Urinary bladder (tissue), 4 donors: Measurements from ENCODE around the gene RINT1. TPM values are rescaled to one million over a fixed set of nuclear protein-coding genes. Genes with fewer than 3 reads are reported as not detected.
A peak's percentile ranks its signal among the peaks of the same experiment; 100 is the strongest.

Source experiments
- DNase-seq: peaks from one replicate; pipeline ENCODE4 v3.0.0-alpha.2; 2015; ENCODE audit errors: extremely low spot score
- H3K27ac ChIP-seq: one replicate; pipeline ENCODE4 v1.5.1; 2013; ENCODE audit warnings: low read depth, mild to moderate bottlenecking, moderate library complexity
- H3K36me3 ChIP-seq: one replicate; pipeline ENCODE4 v1.6.1; 2013; ENCODE audit warnings: mild to moderate bottlenecking, moderate library complexity; ENCODE audit not compliant: insufficient read depth
- H3K4me1 ChIP-seq: one replicate; pipeline ENCODE4 v1.6.1; 2013; ENCODE audit warnings: mild to moderate bottlenecking, moderate library complexity; ENCODE audit not compliant: insufficient read depth
- H3K4me3 ChIP-seq: one replicate; pipeline ENCODE4 v1.5.1; 2013; ENCODE audit warnings: low read depth, low read length
- WGBS: extraction: QIAGEN DNeasy Blood & Tissue Kit; methylation state at CpG from one replicate; pipeline ENCODE4 v1.1.7; 2013; 5-methylcytosine and 5-hydroxymethylcytosine counted together
- polyA plus RNA-seq: library from polyadenylated mRNA; stranded (reverse); fragments of 200-250 nt; gene quantifications from one replicate; pipeline ENCODE4 v1.2.3, GENCODE V29; 2013
- total RNA-seq: library from RNA; depleted of rRNA; stranded (reverse); fragments of >200 nt; gene quantifications from one replicate; pipeline ENCODE4 v1.2.3, GENCODE V29; 2014
- donor health status: healthy with polysubstance abuse.
- donor health status: healthy.

The RINT1 gene
- total and polyA plus RNA-seq, 2 donors: 7.6 to 25.9 TPM

DNA sequence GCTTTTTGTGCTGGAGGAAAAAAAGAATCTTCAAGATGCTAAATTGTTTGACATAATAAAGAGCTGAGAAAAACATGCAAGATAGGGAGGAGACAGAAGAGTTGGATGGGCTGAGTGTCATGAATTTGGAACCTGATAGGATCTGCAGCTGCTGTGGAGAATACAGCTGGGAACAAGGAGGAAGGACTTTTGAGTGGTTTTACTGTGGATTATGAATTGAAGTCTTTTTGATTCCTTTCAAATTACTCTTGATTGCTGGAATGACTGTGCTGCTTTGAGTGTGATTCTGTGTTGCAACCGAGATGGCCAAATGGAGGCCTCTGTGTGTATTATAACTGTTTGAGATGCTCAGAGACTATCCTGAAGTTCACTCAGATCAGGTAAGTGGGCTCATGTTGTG, 45.2 kb downstream of the RINT1 start:
- Histone ChIP-seq H3K4me3 (no peak overlapping the region), H3K4me1 (no peaks in the 10 kb centered on the region), H3K36me3 (no peaks in the 10 kb centered on the region), H3K27ac (no peak overlapping the region)
- no peak for DNase-seq
- WGBS: 61% methylated on average over 1 of the region's 1 CpG

DNA sequence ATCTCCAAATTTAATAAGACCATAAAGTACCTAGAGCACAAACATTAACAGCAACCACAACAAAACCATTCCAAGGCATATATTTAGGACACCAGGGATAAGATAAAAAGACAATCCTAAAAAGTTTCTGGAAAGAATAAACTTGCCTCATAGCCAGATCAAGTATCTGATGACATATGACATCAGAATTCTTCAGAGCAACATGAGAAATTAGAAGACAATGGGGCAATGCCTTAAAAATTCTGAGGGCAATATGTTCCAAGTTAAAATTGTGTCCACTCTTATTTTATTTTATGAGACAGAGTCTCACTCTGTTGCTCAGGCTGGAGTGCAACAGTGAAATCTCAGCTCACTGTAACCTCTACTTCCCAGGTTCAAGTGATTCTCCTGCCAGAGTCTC, 46.5 kb downstream of the RINT1 start:
- no peak for DNase-seq
- no peak overlapping the region for H3K27ac ChIP-seq
- no peak overlapping the region for H3K4me3 ChIP-seq
- no peaks in the 10 kb centered on the region for H3K4me1 ChIP-seq
- H3K36me3 ChIP-seq: no peaks in the 10 kb centered on the region

- DNase-seq: no peak
- no peak overlapping the region for H3K27ac ChIP-seq
- WGBS: 87% methylated on average over 22 of the region's 22 CpGs
- no peaks in the 10 kb centered on the region for H3K36me3 ChIP-seq
- H3K4me3 ChIP-seq: no peak overlapping the region
- H3K4me1 ChIP-seq: no peaks in the 10 kb centered on the region
Observed at GRCh38 chr7:105580022-105580740, 48.2 kb downstream of the RINT1 start.

DNA sequence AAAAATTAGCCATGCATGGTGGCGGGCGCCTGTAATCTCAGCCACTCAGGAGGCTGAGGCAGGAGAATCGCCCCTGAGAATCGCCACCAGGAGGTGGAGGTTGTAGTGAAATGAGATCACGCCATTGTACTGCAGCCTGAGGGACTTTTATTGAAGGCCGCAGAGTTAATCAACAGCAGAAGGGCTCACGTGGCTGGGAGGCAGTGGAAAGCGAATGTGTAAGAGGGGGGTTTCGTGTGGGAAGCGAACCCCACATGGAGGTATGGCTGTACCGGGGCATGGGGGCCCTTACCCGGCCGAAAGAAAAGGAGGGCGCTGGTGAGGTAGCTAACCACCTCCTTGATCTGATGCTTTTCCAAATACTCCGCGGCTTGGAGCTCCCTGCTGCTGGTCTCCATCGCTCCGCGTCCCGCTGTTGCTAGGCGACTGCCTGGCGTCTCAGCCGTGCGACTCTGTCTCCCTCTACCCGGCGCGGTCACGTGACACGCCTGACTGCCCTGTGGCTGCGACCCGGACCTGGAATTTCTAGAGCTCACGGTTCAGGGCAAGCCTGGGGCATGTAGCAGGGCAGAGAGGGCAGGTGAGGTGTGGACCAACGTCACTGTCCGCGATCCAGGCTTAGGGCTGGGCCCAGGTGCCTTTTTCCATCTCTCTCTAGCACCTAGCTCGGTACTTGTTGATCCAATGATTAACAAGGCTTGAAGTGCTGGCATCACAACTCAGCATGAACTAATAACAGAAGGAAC, 49.2 kb downstream of the RINT1 start, which contains the start of gene EFCAB10:
TSS of gene EFCAB10 (minus strand) at position 428 of the 746 bp plus-strand sequence. CDS start at position 398, 30 bp downstream.
- no peaks in the 10 kb centered on the region for H3K36me3 ChIP-seq
- H3K4me3 ChIP-seq: no peak within 1 kb of the TSS
- DNase-seq: no peak
- no peak within 1 kb of the TSS for H3K27ac ChIP-seq
- H3K4me1 ChIP-seq: no peaks in the 10 kb centered on the region
- 12% methylated on average over 36 of the region's 36 CpGs for WGBS

- no peaks in the 10 kb centered on the region for H3K36me3 ChIP-seq
- no peaks in the 10 kb centered on the region for H3K4me1 ChIP-seq
- WGBS: 82% methylated on average over 39 of the region's 39 CpGs
- H3K27ac ChIP-seq: no peak overlapping the region
- H3K4me3 ChIP-seq: no peak overlapping the region
- no peak for DNase-seq
Observed at GRCh38 chr7:105583061-105583460, 51.1 kb downstream of the RINT1 start.

GRCh38 chr7:105584165-105584564, 52.2 kb downstream of the RINT1 start:
- DNase-seq: no peak
- no peaks in the 10 kb centered on the region for H3K4me1 ChIP-seq
- no peak overlapping the region for H3K4me3 ChIP-seq
- WGBS: 80% methylated on average over 5 of the region's 5 CpGs
- H3K27ac ChIP-seq: no peak overlapping the region
- H3K36me3 ChIP-seq: no peaks in the 10 kb centered on the region

- no peak overlapping the region for H3K27ac ChIP-seq
- 91% methylated on average over 2 of the region's 2 CpGs for WGBS
- no peaks in the 10 kb centered on the region for H3K36me3 ChIP-seq
- no peak overlapping the region for H3K4me3 ChIP-seq
- no peaks in the 10 kb centered on the region for H3K4me1 ChIP-seq
- no peak for DNase-seq
Observed at GRCh38 chr7:105585850-105586500, 54.0 kb downstream of the RINT1 start.

GRCh38 chr7:105587909-105588635, 56.1 kb downstream of the RINT1 start:
- H3K36me3 ChIP-seq: no peaks in the 10 kb centered on the region
- no peaks in the 10 kb centered on the region for H3K4me1 ChIP-seq
- H3K27ac ChIP-seq: no peak overlapping the region
- no peak for DNase-seq
- WGBS: 73% methylated on average over 12 of the region's 12 CpGs
- H3K4me3 ChIP-seq: no peak overlapping the region

- Histone ChIP-seq H3K27ac (no peak overlapping the region), H3K36me3 (no peaks in the 10 kb centered on the region), H3K4me1 (no peaks in the 10 kb centered on the region), H3K4me3 (no peak overlapping the region)
- 33% methylated on average over 6 of the region's 6 CpGs for WGBS
- DNase-seq: peak; percentile 33
Observed at GRCh38 chr7:105589356-105590077, 57.5 kb downstream of the RINT1 start.

GRCh38 chr7:105590793-105591192, 58.8 kb downstream of the RINT1 start:
- no peaks in the 10 kb centered on the region for H3K36me3 ChIP-seq
- WGBS: 86% methylated on average over 5 of the region's 5 CpGs
- no peak overlapping the region for H3K27ac ChIP-seq
- H3K4me1 ChIP-seq: no peaks in the 10 kb centered on the region
- no peak overlapping the region for H3K4me3 ChIP-seq
- no peak for DNase-seq

DNA sequence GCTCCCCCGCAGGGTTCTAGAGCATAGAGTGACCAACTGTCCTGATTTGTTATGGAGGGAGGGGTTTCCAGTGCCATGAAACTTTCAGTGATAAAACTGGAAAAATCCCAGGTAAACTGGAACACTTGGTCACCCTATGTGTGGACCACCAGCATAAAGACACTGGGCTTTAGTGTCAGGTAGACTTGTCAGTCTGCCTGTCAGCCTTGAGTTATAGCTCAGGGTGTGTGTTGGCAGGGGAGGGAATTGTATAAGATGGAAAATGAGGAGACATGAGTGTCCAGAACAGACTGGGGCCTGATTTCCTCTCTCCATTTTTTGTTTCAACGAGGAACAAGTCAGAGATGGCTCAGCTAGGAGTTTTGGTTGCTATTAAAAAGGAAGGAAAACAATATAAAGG, 59.5 kb downstream of the RINT1 start:
- H3K4me3 ChIP-seq: no peak overlapping the region
- no peak for DNase-seq
- H3K4me1 ChIP-seq: no peaks in the 10 kb centered on the region
- 79% methylated on average over 2 of the region's 2 CpGs for WGBS
- no peaks in the 10 kb centered on the region for H3K36me3 ChIP-seq
- H3K27ac ChIP-seq: no peak overlapping the region

DNA sequence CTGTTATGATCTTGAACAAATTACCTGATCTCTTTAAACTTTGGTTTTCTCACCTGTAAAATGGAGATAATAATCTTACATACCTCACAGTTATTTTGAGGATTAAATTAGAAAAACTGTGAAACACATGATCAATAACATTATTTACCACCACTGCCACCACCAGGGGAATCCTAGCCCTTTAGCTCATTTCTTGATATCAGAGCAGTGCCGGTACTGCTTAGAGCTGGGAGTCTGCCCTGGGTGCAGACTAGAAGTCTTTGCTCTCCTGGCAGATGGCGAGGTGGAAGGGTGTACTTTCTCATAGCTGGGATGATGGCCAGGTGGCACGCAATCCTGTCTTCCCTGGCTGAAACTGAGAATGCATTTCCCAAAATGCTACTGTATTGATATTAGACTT, 62.0 kb downstream of the RINT1 start:
- no peaks in the 10 kb centered on the region for H3K4me1 ChIP-seq
- DNase-seq: no peak
- no peak overlapping the region for H3K27ac ChIP-seq
- H3K4me3 ChIP-seq: no peak overlapping the region
- 57% methylated on average over 3 of the region's 3 CpGs for WGBS
- H3K36me3 ChIP-seq: no peaks in the 10 kb centered on the region

DNA sequence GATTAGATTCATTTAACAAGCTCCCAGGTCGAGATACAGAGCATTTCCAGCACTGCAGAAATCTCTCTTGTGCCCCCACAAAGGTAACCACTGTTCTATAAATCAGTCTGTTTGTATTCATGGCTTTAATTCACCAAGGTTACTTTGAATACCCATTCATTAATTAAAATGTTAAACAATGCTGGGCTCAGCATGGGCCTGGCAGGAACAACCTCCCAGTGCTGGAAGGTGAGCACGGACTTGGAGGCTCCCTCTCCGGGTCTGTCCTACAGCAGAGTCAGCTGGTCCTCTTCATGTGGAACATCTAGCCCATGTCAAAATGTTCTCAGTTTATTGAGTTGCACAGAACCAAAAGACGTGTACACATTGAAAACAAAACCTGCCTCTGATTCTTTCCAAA, 64.9 kb downstream of the RINT1 start:
- no peak overlapping the region for H3K4me3 ChIP-seq
- H3K4me1 ChIP-seq: no peaks in the 10 kb centered on the region
- DNase-seq: no peak
- H3K36me3 ChIP-seq: no peaks in the 10 kb centered on the region
- no peak overlapping the region for H3K27ac ChIP-seq
- 41% methylated on average over 4 of the region's 4 CpGs for WGBS
